Progenitor cell of endocrine pancreas (in vitro differentiated cells): ENCODE measurements around the gene SATB2. TPM values are rescaled to one million over a fixed set of nuclear protein-coding genes. Genes with fewer than 3 reads are reported as not detected.
A peak's percentile ranks its signal among the peaks of the same experiment; 100 is the strongest.

ENCODE experiments used
- DNase-seq: peaks from one replicate; pipeline ENCODE4 v3.0.0; 2021; ENCODE audit warnings: low spot score; ENCODE audit not compliant: unreplicated experiment
- H3K27ac Mint-ChIP-seq: 2 replicates; pipeline ENCODE4 v1.8.0; 2021; ENCODE audit warnings: mild to moderate bottlenecking, moderate library complexity, mixed read lengths
- H3K27me3 Mint-ChIP-seq: 2 replicates; pipeline ENCODE4 v1.8.0; 2021; ENCODE audit warnings: mixed read lengths
- H3K36me3 Mint-ChIP-seq: 2 replicates; pipeline ENCODE4 v1.8.0; 2022; ENCODE audit warnings: mixed read lengths; ENCODE audit not compliant: insufficient read depth
- H3K4me1 Mint-ChIP-seq: 2 replicates; pipeline ENCODE4 v1.8.0; 2021; ENCODE audit warnings: low read depth, mixed read lengths
- H3K4me3 Mint-ChIP-seq: 2 replicates; pipeline ENCODE4 v1.8.0; 2021; ENCODE audit warnings: low read depth, mild to moderate bottlenecking, moderate library complexity, mixed read lengths
- H3K9me3 Mint-ChIP-seq: 2 replicates; pipeline ENCODE4 v1.8.0; 2021; ENCODE audit warnings: low read depth, mixed read lengths
- CTCF ChIP-seq: fragments of 200-600 bp; sonication (generic); IDR thresholded peaks from one replicate; pipeline ENCODE4 v1.5.0; 2021; ENCODE audit warnings: antibody characterized with exemption, mild to moderate bottlenecking; ENCODE audit not compliant: unreplicated experiment
- total RNA-seq: library from RNA; stranded (reverse); gene quantifications from 2 replicates; pipeline ENCODE4 v1.2.1, GENCODE V29; 2021

Gene SATB2
- total RNA-seq, 1 donor from 2014 or later = 4.4 TPM

GRCh38 chr2:199461711-199462346 is 4.1 kb upstream of the SATB2 start:
- no peaks in the 10 kb centered on the region for H3K9me3 Mint-ChIP-seq
- no peak for TF ChIP-seq CTCF
- peaks cover 78% of the 10 kb centered on the region for H3K27me3 Mint-ChIP-seq
- no peak for DNase-seq
- peak overlapping the region; percentile 42 for H3K27ac Mint-ChIP-seq
- H3K36me3 Mint-ChIP-seq = no peaks in the 10 kb centered on the region
- H3K4me1 Mint-ChIP-seq = peaks cover 11% of the 10 kb centered on the region
- H3K4me3 Mint-ChIP-seq = no peak overlapping the region

- peak overlapping the region; percentile 42 for H3K27ac Mint-ChIP-seq
- H3K27me3 Mint-ChIP-seq = peaks cover 77% of the 10 kb centered on the region
Measured at GRCh38 chr2:199460846-199461710, 3.3 kb upstream of the SATB2 start.

GRCh38 chr2:199460101-199460671 is 2.4 kb upstream of the SATB2 start:
- no peak for TF ChIP-seq CTCF
- Mint-ChIP-seq H3K36me3 (no peaks in the 10 kb centered on the region), H3K27ac (peak overlapping the region; percentile 95), H3K27me3 (peaks cover 72% of the 10 kb centered on the region), H3K9me3 (no peaks in the 10 kb centered on the region), H3K4me1 (peaks cover 16% of the 10 kb centered on the region), H3K4me3 (peak overlapping the region; percentile 91)
- DNase-seq = no peak

More at GRCh38 chr2:199460846-199461710, 3.3 kb upstream of the SATB2 start:
- no peak overlapping the region for H3K4me3 Mint-ChIP-seq
- no peak for DNase-seq
- TF ChIP-seq CTCF = no peak
- no peaks in the 10 kb centered on the region for H3K36me3 Mint-ChIP-seq
- H3K9me3 Mint-ChIP-seq = no peaks in the 10 kb centered on the region
- peaks cover 12% of the 10 kb centered on the region for H3K4me1 Mint-ChIP-seq

GRCh38 chr2:199459286-199460100 is 1.8 kb upstream of the SATB2 start:
- H3K9me3 Mint-ChIP-seq = no peaks in the 10 kb centered on the region
- DNase-seq = peak; percentile 83
- peak overlapping the region; percentile 91 for H3K4me3 Mint-ChIP-seq
- H3K27ac Mint-ChIP-seq = peak overlapping the region; percentile 95
- peaks cover 15% of the 10 kb centered on the region for H3K4me1 Mint-ChIP-seq
- H3K27me3 Mint-ChIP-seq = peaks cover 69% of the 10 kb centered on the region
- H3K36me3 Mint-ChIP-seq = no peaks in the 10 kb centered on the region
- TF ChIP-seq CTCF = no peak
